ENCODE data around the gene PITPNC1. TPM values are rescaled to one million over a fixed set of nuclear protein-coding genes. Genes with fewer than 3 reads are reported as not detected.
A peak's percentile ranks its signal among the peaks of the same experiment; 100 is the strongest.

Gene PITPNC1
- total RNA-seq, 1 donor from 2014 or later, result 21.5 TPM

GRCh38 chr17:67456889-67457288, 79.8 kb downstream of the PITPNC1 start:
- DNase-seq (ENCODE audit: low read depth, low spot score), result no peak
- Mint-ChIP-seq H3K4me3 (no peak overlapping the region), H3K4me1 (peaks cover 34% of the 10 kb centered on the region), H3K27me3 (ENCODE audit: low read depth) (no peaks in the 10 kb centered on the region), H3K9me3 (peaks cover 12% of the 10 kb centered on the region), H3K27ac (ENCODE audit: unreplicated experiment) (no peak overlapping the region), H3K36me3 (ENCODE audit: low read depth) (peaks cover 13% of the 10 kb centered on the region)
- no peak for TF ChIP-seq CTCF (conservative IDR thresholded peaks at IDR 0.05)

- no peak overlapping the region for H3K27ac Mint-ChIP-seq (ENCODE audit: unreplicated experiment)
- peaks cover 13% of the 10 kb centered on the region for H3K36me3 Mint-ChIP-seq (ENCODE audit: low read depth)
- no peak for TF ChIP-seq CTCF (conservative IDR thresholded peaks at IDR 0.05)
- peaks cover 29% of the 10 kb centered on the region for H3K4me1 Mint-ChIP-seq
- H3K9me3 Mint-ChIP-seq, result peaks cover 12% of the 10 kb centered on the region
- no peak for DNase-seq (ENCODE audit: low read depth, low spot score)
- no peak overlapping the region for H3K4me3 Mint-ChIP-seq
- no peaks in the 10 kb centered on the region for H3K27me3 Mint-ChIP-seq (ENCODE audit: low read depth)
These were observed 81.1 kb downstream of the PITPNC1 start for GRCh38 chr17:67458203-67458602.

GRCh38 chr17:67459985-67460384, 82.9 kb downstream of the PITPNC1 start:
- Mint-ChIP-seq H3K27ac (ENCODE audit: unreplicated experiment) (peak overlapping the region; percentile 5), H3K4me3 (no peak overlapping the region)
- TF ChIP-seq CTCF (conservative IDR thresholded peaks at IDR 0.05), result no peak

GRCh38 chr17:67461228-67461780, 84.2 kb downstream of the PITPNC1 start:
- Mint-ChIP-seq H3K27me3 (ENCODE audit: low read depth) (no peaks in the 10 kb centered on the region), H3K9me3 (peaks cover 12% of the 10 kb centered on the region), H3K4me1 (peaks cover 24% of the 10 kb centered on the region), H3K36me3 (ENCODE audit: low read depth) (peaks cover 13% of the 10 kb centered on the region), H3K27ac (ENCODE audit: unreplicated experiment) (no peak overlapping the region), H3K4me3 (no peak overlapping the region)
- no peak for TF ChIP-seq CTCF (conservative IDR thresholded peaks at IDR 0.05)
- no peak for DNase-seq (ENCODE audit: low read depth, low spot score)

More at GRCh38 chr17:67459985-67460384, 82.9 kb downstream of the PITPNC1 start:
- H3K27me3 Mint-ChIP-seq (ENCODE audit: low read depth), result no peaks in the 10 kb centered on the region
- peaks cover 29% of the 10 kb centered on the region for H3K4me1 Mint-ChIP-seq
- H3K36me3 Mint-ChIP-seq (ENCODE audit: low read depth), result peaks cover 13% of the 10 kb centered on the region
- peaks cover 12% of the 10 kb centered on the region for H3K9me3 Mint-ChIP-seq
- no peak for DNase-seq (ENCODE audit: low read depth, low spot score)

GRCh38 chr17:67461876-67462275, 84.8 kb downstream of the PITPNC1 start:
- Mint-ChIP-seq H3K4me3 (no peak overlapping the region), H3K4me1 (peaks cover 19% of the 10 kb centered on the region), H3K27me3 (ENCODE audit: low read depth) (no peaks in the 10 kb centered on the region), H3K36me3 (ENCODE audit: low read depth) (peaks cover 13% of the 10 kb centered on the region), H3K9me3 (peaks cover 12% of the 10 kb centered on the region), H3K27ac (ENCODE audit: unreplicated experiment) (no peak overlapping the region)
- DNase-seq (ENCODE audit: low read depth, low spot score), result no peak
- no peak for TF ChIP-seq CTCF (conservative IDR thresholded peaks at IDR 0.05)

All from neural crest cell (in vitro differentiated cells).